NB4 (cell line): ENCODE results near the gene ECPAS.

Source experiments
- DNase-seq: peaks from one replicate; pipeline ENCODE4 v3.0.0; 2010; ENCODE audit warnings: low read depth
- H3K4me3 ChIP-seq: one replicate; pipeline ENCODE4 v1.5.1; 2011; ENCODE audit warnings: mild to moderate bottlenecking, low read depth, low read length, moderate library complexity
- CTCF ChIP-seq: IDR thresholded peaks from one replicate; pipeline ENCODE4 v1.5.1; 2012; ENCODE audit warnings: low read depth, low read length
- MAX ChIP-seq: IDR thresholded peaks from 2 replicates; pipeline ENCODE4 v1.6.1; 2011; ENCODE audit warnings: low read depth, low read length
- MYC ChIP-seq: IDR thresholded peaks from 2 replicates; pipeline ENCODE4 v1.6.1; 2011; ENCODE audit warnings: low read depth, low read length
- POLR2A ChIP-seq: IDR thresholded peaks from 2 replicates; pipeline ENCODE4 v1.6.1; 2011; ENCODE audit warnings: mild to moderate bottlenecking; ENCODE audit not compliant: insufficient read length; ENCODE audit errors: extremely low read depth

Gene ECPAS

GRCh38 chr9:111458139-111459009 lies 25.8 kb downstream of the ECPAS start:
- DNase-seq: no peak
- TF ChIP-seq CTCF (no peak), MAX (no peak), POLR2A (no peak), MYC (no peak)
- no peak overlapping the region for H3K4me3 ChIP-seq

- no peak for DNase-seq
- TF ChIP-seq MAX (no peak), POLR2A (no peak), MYC (no peak), CTCF (no peak)
Measured at GRCh38 chr9:111456529-111456928, 27.7 kb downstream of the ECPAS start.

GRCh38 chr9:111455638-111456037 lies 28.5 kb downstream of the ECPAS start:
- no peak overlapping the region for H3K4me3 ChIP-seq
- no peak for DNase-seq
- TF ChIP-seq MYC (no peak), CTCF (no peak)

More at GRCh38 chr9:111456529-111456928, 27.7 kb downstream of the ECPAS start:
- no peak overlapping the region for H3K4me3 ChIP-seq

- DNase-seq: no peak
- no peak for TF ChIP-seq MAX
- no peak for TF ChIP-seq MYC
- no peak for TF ChIP-seq POLR2A
- no peak for TF ChIP-seq CTCF
- H3K4me3 ChIP-seq: no peak overlapping the region
Measured at GRCh38 chr9:111454751-111455150, 29.4 kb downstream of the ECPAS start.

- no peak overlapping the region for H3K4me3 ChIP-seq
- TF ChIP-seq MYC: no peak
- no peak for TF ChIP-seq POLR2A
- TF ChIP-seq MAX: no peak
- no peak for TF ChIP-seq CTCF
- no peak for DNase-seq
Measured at GRCh38 chr9:111451570-111451969, 32.6 kb downstream of the ECPAS start.

- TF ChIP-seq POLR2A (no peak), MAX (no peak), CTCF (no peak), MYC (no peak)
- no peak for DNase-seq
- H3K4me3 ChIP-seq: no peak overlapping the region
Measured at GRCh38 chr9:111450124-111450523, 34.1 kb downstream of the ECPAS start.
